Right atrium auricular region (tissue), 2 donors: ENCODE results near the gene CDNF. TPM values are rescaled to one million over a fixed set of nuclear protein-coding genes. Genes with fewer than 3 reads are reported as not detected.

Experiments used
- DNase-seq: peaks from one replicate; pipeline ENCODE4 v3.0.0-alpha.2; 2019; ENCODE audit warnings: low spot score
- H3K27ac ChIP-seq, 2 donors: fragments of 200-600 bp; sonication (generic); 1 replicate in 1 of 2; 2 replicates in 1 of 2; pipeline ENCODE4 v1.5.1; 2016 to 2019
- H3K27me3 ChIP-seq, 2 donors: fragments of 200-600 bp; sonication (generic); one replicate each; pipeline versions ENCODE4 v1.5.1 to v1.6.0; 2017 to 2019
- H3K36me3 ChIP-seq: fragments of 200-600 bp; sonication (generic); one replicate; pipeline ENCODE4 v1.5.1; 2016
- H3K4me1 ChIP-seq, 2 donors: fragments of 200-600 bp; sonication (generic); one replicate each; pipeline versions ENCODE4 v1.5.1 to v1.6.0; 2017 to 2019
- H3K4me3 ChIP-seq, 2 donors: fragments of 200-600 bp; sonication (generic); 1 replicate in 1 of 2; 2 replicates in 1 of 2; pipeline ENCODE4 v1.5.1; 2017 to 2019; ENCODE audit warnings: mild to moderate bottlenecking in 1 of 2, moderate library complexity in 1 of 2
- H3K9me3 ChIP-seq, 2 donors: fragments of 200-600 bp; sonication (generic); one replicate each; pipeline ENCODE4 v1.5.1; 2019
- CTCF ChIP-seq, 2 donors: fragments of 200-600 bp; sonication (generic); IDR thresholded peaks; one replicate each; pipeline ENCODE4 v1.5.1; 2019; ENCODE audit warnings: antibody characterized with exemption in 2 of 2
- total RNA-seq, 2 donors: library from RNA; depleted of rRNA; stranded (reverse); fragments of >200 nt; gene quantifications; one replicate each; pipeline ENCODE4 v1.1.0, GENCODE V29; 2016

The CDNF gene
- total RNA-seq = 1 to 10 TPM; 1.1 to 3.3 TPM

GRCh38 chr10:14837757-14838581 lies at the start of gene CDNF, which contains the start of the genes HSPA14 and MSANTD7:
Gene CDNF (minus strand): TSS chr10:14838037. CDS start chr10:14837946, 91 bp downstream.
Gene HSPA14 (plus strand): TSS chr10:14838306. CDS start chr10:14838403, 97 bp downstream.
Gene MSANTD7 (plus strand): TSS chr10:14838306. CDS start chr10:14842285, 3,979 bp downstream.
- peak; percentile 99 for DNase-seq
- Histone ChIP-seq H3K27ac (peak within 1 kb of the TSS; percentile 92 to 98), H3K36me3 (peaks cover 17% of the 10 kb centered on the region), H3K9me3 (no peaks in the 10 kb centered on the region), H3K4me3 (peak within 1 kb of the TSS; percentile 97 to 99), H3K27me3 (no peaks in the 10 kb centered on the region), H3K4me1 (peaks cover 0 to 16% of the 10 kb centered on the region in 2 donors)
- no peak for TF ChIP-seq CTCF (IDR thresholded peaks at IDR 0.05)

DNA sequence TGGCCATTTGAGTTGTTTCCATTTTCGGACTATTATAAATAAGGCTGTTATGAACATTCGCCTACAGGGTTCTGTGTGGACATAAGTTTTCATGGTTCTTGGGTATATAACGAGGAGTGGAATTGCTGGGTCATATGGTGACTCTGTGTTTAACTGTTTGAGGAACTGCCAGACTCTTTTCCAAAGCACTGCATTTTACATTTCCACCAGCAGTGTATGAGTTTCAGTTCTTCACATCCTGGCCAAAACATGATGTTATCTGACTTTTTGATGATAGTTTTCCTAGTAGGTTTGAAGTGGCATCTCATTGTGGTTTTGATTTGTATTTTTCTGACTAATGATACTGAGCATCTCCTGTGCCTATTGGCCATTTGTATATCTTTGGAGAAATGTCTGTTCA lies 46.2 kb upstream of the CDNF start:
- Histone ChIP-seq H3K27me3 (no peaks in the 10 kb centered on the region), H3K4me3 (no peak overlapping the region), H3K4me1 (peaks cover 0 to 14% of the 10 kb centered on the region in 2 donors), H3K27ac (no peak overlapping the region), H3K36me3 (no peaks in the 10 kb centered on the region), H3K9me3 (no peaks in the 10 kb centered on the region)
- DNase-seq = no peak
- no peak for TF ChIP-seq CTCF (IDR thresholded peaks at IDR 0.05)

DNA sequence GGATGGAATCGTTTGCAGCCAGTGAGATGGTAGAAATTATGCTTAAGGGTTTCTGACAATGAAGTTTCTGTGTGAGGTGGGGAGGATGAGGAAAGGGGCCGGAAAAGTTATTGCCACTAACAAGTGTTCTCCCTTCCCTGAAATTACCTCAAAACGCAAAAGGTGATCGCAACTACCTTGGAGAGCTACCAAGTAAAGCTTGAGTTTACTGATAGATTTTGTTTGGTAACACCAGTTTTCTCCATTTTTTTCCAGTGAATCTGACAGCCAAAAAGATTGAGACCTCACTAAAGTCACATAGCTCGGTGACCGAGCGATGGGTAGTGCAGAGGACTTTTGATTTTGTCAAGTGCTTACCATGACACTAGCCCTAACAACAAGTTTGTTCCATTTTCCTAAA lies 42.4 kb upstream of the CDNF start:
- Histone ChIP-seq H3K4me3 (no peak overlapping the region), H3K4me1 (peaks cover 0 to 34% of the 10 kb centered on the region in 2 donors), H3K36me3 (no peaks in the 10 kb centered on the region), H3K9me3 (no peaks in the 10 kb centered on the region), H3K27me3 (no peaks in the 10 kb centered on the region), H3K27ac (no peak overlapping the region)
- TF ChIP-seq CTCF (IDR thresholded peaks at IDR 0.05) = no peak
- DNase-seq = no peak

DNA sequence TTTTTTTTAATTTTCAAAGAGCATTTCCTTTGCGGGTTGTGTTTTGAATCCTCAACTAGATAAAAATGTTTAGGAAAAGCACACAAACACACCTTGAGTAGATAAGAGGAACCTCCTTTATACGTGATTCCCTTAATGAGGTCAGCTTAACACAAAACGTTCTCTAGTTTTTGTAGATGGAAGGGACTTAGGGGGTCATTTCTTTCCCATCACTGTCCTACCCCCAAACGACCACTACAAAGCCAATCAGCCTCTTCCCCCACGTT lies 42.0 kb upstream of the CDNF start:
- H3K4me3 ChIP-seq = peak overlapping the region; percentile 93 to 99

GRCh38 chr10:14879124-14879927 lies 41.5 kb upstream of the CDNF start:
- H3K27ac ChIP-seq = peak overlapping the region; percentile 96 to 99
- no peaks in the 10 kb centered on the region for H3K27me3 ChIP-seq
- TF ChIP-seq CTCF (IDR thresholded peaks at IDR 0.05) = no peak
- no peaks in the 10 kb centered on the region for H3K9me3 ChIP-seq
- no peak for DNase-seq
- no peaks in the 10 kb centered on the region for H3K36me3 ChIP-seq
- peak overlapping the region; percentile 93 to 99 for H3K4me3 ChIP-seq
- H3K4me1 ChIP-seq = peaks cover 0 to 34% of the 10 kb centered on the region in 2 donors

More for the DNA sequence above, 42.0 kb upstream of the CDNF start:
- H3K27ac ChIP-seq = no peak overlapping the region
- DNase-seq = no peak
- H3K4me1 ChIP-seq = peaks cover 0 to 34% of the 10 kb centered on the region in 2 donors
- no peaks in the 10 kb centered on the region for H3K36me3 ChIP-seq
- TF ChIP-seq CTCF (IDR thresholded peaks at IDR 0.05) = no peak
- no peaks in the 10 kb centered on the region for H3K27me3 ChIP-seq
- H3K9me3 ChIP-seq = no peaks in the 10 kb centered on the region
